Calu3 (cell line): ENCODE results near the gene SCYL2. TPM values are rescaled to one million over a fixed set of nuclear protein-coding genes. Genes with fewer than 3 reads are reported as not detected.

Source experiments
- BruUV-seq: library from RNA; stranded (reverse); fragments of 400-500 nt; replicated peaks from 2 replicates; lab custom pipeline; 2021; lab: Mats Ljungman, UMichigan
- CTCF ChIA-PET: fragments of 300-600 bp; sonication (Branson Sonifier 250); formaldehyde crosslinking; loops from one replicate; lab custom pipeline; 2022; ENCODE audit warnings: antibody characterized with exemption; lab: Charles Lee
- DNase-seq: peaks from one replicate; pipeline ENCODE4 v3.0.0; 2022
- H3K27ac Mint-ChIP-seq: one replicate; pipeline ENCODE4 v1.8.0; 2022; ENCODE audit warnings: mixed read lengths; ENCODE audit not compliant: unreplicated experiment
- H3K27me3 Mint-ChIP-seq: one replicate; pipeline ENCODE4 v1.8.0; 2022; ENCODE audit warnings: mixed read lengths; ENCODE audit not compliant: unreplicated experiment
- H3K36me3 Mint-ChIP-seq: one replicate; pipeline ENCODE4 v1.8.0; 2022; ENCODE audit warnings: mild to moderate bottlenecking, moderate library complexity, mixed read lengths; ENCODE audit not compliant: insufficient read depth, unreplicated experiment
- H3K4me1 Mint-ChIP-seq: one replicate; pipeline ENCODE4 v1.8.0; 2022; ENCODE audit warnings: mild to moderate bottlenecking, low read depth, mixed read lengths; ENCODE audit not compliant: unreplicated experiment
- H3K4me3 Mint-ChIP-seq: one replicate; pipeline ENCODE4 v1.8.0; 2022; ENCODE audit warnings: mild to moderate bottlenecking, low read depth, moderate library complexity, mixed read lengths; ENCODE audit not compliant: unreplicated experiment
- H3K9me3 Mint-ChIP-seq: one replicate; pipeline ENCODE4 v1.8.0; 2022; ENCODE audit warnings: low read depth, mixed read lengths; ENCODE audit not compliant: unreplicated experiment
- CTCF ChIP-seq: fragments of 200-600 bp; IDR thresholded peaks from one replicate; pipeline ENCODE4 v1.8.0; 2022; ENCODE audit warnings: antibody characterized with exemption; ENCODE audit not compliant: unreplicated experiment
- intact Hi-C: fragments of 100-400 bp; cut with micrococcal nuclease; formaldehyde crosslinking; loops from one replicate; pipeline ENCODE4 v1.10.0; 2022; ENCODE audit not compliant: unreplicated experiment
- total RNA-seq: library from RNA; stranded (reverse); gene quantifications from 2 replicates; pipeline ENCODE4 v1.2.3, GENCODE V29; 2022

SCYL2 gene
- total RNA-seq, 1 experiment from 2014 or later: 59.9 TPM

GRCh38 chr12:100247765-100248164, 19.2 kb upstream of the SCYL2 start:
- no peak for DNase-seq
- Mint-ChIP-seq H3K4me3 (no peak overlapping the region), H3K36me3 (no peaks in the 10 kb centered on the region), H3K4me1 (peaks cover 9% of the 10 kb centered on the region), H3K9me3 (no peaks in the 10 kb centered on the region), H3K27ac (no peak overlapping the region), H3K27me3 (no peaks in the 10 kb centered on the region)
- CTCF ChIA-PET: no interaction called here
- BruUV-seq: no TSS peak
- no peak for TF ChIP-seq CTCF
- intact Hi-C loops: no loop called here

DNA sequence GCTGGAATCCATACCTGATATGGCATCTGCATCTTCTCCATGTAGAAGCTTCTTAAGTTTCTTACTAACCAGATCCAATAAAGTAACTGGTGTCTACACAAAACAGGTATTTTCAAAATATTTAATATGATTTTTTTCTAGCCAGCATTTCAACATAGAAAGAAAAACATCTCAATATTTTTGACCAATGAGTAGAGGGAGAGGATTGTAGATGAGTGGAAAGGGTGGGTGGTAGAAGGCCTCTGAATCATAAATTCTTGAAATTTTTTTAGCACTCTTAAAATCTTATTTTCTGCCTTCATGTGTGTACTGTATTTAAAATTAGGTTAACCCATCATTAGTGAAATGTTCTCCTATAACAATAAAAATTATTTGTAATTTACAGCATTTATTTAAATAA, 18.1 kb upstream of the SCYL2 start:
- Mint-ChIP-seq H3K27ac (no peak overlapping the region), H3K27me3 (no peaks in the 10 kb centered on the region), H3K9me3 (no peaks in the 10 kb centered on the region), H3K4me3 (no peak overlapping the region), H3K36me3 (no peaks in the 10 kb centered on the region), H3K4me1 (peaks cover 9% of the 10 kb centered on the region)
- CTCF ChIA-PET: interaction anchor here (0.6 to 0.7 kb wide), 2 partner anchors 12 to 18 kb away, joined by 4 to 7 read pairs; partner anchors contain the start of genes DEPDC4 and SCYL2
- DNase-seq: no peak
- no peak for TF ChIP-seq CTCF
- no TSS peak for BruUV-seq
- intact Hi-C loops: no loop called here

DNA sequence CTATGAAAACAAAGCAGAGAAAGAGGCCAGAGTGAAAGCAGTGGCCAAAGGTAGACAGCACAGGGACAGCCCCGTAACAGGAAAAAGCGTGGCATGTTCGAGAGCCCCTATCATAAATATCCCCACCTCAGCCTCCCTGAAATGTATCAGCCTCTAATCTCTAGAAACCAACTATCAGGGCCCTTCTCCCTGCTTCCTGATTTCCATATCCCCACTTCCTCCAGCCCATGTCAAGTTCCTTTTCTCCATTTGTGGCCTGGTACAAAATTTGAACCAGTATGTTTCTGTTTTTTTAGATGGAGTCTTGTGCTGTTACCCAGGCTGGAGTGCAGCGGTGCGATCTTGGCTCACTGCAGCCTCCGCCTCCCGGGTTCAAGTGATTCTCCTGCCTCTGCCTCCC, 17.0 kb upstream of the SCYL2 start:
- Mint-ChIP-seq H3K27ac (no peak overlapping the region), H3K27me3 (no peaks in the 10 kb centered on the region), H3K4me1 (peaks cover 9% of the 10 kb centered on the region), H3K36me3 (no peaks in the 10 kb centered on the region), H3K4me3 (no peak overlapping the region), H3K9me3 (no peaks in the 10 kb centered on the region)
- CTCF ChIA-PET: no interaction called here
- TF ChIP-seq CTCF: no peak
- intact Hi-C loops: no loop called here
- BruUV-seq: no TSS peak
- no peak for DNase-seq

GRCh38 chr12:100251917-100252316, 15.1 kb upstream of the SCYL2 start:
- Mint-ChIP-seq H3K4me1 (peaks cover 9% of the 10 kb centered on the region), H3K27ac (peak overlapping the region; percentile 50), H3K36me3 (no peaks in the 10 kb centered on the region), H3K4me3 (no peak overlapping the region), H3K9me3 (no peaks in the 10 kb centered on the region), H3K27me3 (no peaks in the 10 kb centered on the region)
- BruUV-seq: no TSS peak
- DNase-seq: peak; percentile 72
- CTCF ChIA-PET: interaction anchor here (0.6 to 1.2 kb wide), 4 partner anchors 15 to 184 kb away, joined by 3 to 7 read pairs (median 4); partner anchors contain the start of genes DEPDC4 and SCYL2
- TF ChIP-seq CTCF: no peak
- intact Hi-C loops: no loop called here
